Progenitor cell of endocrine pancreas (in vitro differentiated cells): ENCODE data around the gene MAPKAPK5. TPM values are rescaled to one million over a fixed set of nuclear protein-coding genes. Genes with fewer than 3 reads are reported as not detected.

Source experiments
- DNase-seq: peaks from one replicate; pipeline ENCODE4 v3.0.0; 2021; ENCODE audit warnings: low spot score; ENCODE audit not compliant: unreplicated experiment
- H3K27ac Mint-ChIP-seq: 2 replicates; pipeline ENCODE4 v1.8.0; 2021; ENCODE audit warnings: mild to moderate bottlenecking, moderate library complexity, mixed read lengths
- H3K27me3 Mint-ChIP-seq: 2 replicates; pipeline ENCODE4 v1.8.0; 2021; ENCODE audit warnings: mixed read lengths
- H3K36me3 Mint-ChIP-seq: 2 replicates; pipeline ENCODE4 v1.8.0; 2022; ENCODE audit warnings: mixed read lengths; ENCODE audit not compliant: insufficient read depth
- H3K4me1 Mint-ChIP-seq: 2 replicates; pipeline ENCODE4 v1.8.0; 2021; ENCODE audit warnings: low read depth, mixed read lengths
- H3K4me3 Mint-ChIP-seq: 2 replicates; pipeline ENCODE4 v1.8.0; 2021; ENCODE audit warnings: low read depth, mild to moderate bottlenecking, moderate library complexity, mixed read lengths
- H3K9me3 Mint-ChIP-seq: 2 replicates; pipeline ENCODE4 v1.8.0; 2021; ENCODE audit warnings: low read depth, mixed read lengths
- CTCF ChIP-seq: fragments of 200-600 bp; sonication (generic); IDR thresholded peaks from one replicate; pipeline ENCODE4 v1.5.0; 2021; ENCODE audit warnings: antibody characterized with exemption, mild to moderate bottlenecking; ENCODE audit not compliant: unreplicated experiment
- total RNA-seq: library from RNA; stranded (reverse); gene quantifications from 2 replicates; pipeline ENCODE4 v1.2.1, GENCODE V29; 2021

Gene MAPKAPK5
- total RNA-seq, 1 donor from 2014 or later: 71.5 TPM

DNA sequence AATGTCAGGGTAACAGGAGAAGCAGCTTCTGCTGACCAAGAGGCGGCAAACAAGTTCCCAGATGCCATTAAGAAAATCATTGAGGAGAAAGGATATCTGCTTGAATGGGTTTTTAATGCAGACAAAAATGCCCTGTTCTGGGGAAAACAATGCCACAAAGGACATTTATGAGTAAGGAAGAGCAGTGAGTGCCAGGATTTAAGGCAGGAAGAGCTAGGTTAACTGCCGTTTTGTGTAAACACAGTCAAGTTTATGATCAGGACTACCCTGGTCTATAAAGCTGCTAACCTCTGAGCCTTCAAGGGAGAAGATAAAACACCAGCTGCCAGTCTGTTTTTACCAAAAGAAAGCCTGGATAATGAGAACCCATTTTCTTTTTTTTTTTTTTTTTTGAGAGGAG lies 8.5 kb downstream of the MAPKAPK5 start:
- Mint-ChIP-seq H3K4me1 (no peaks in the 10 kb centered on the region), H3K36me3 (peaks cover 11% of the 10 kb centered on the region), H3K27me3 (no peaks in the 10 kb centered on the region), H3K4me3 (no peak overlapping the region), H3K9me3 (peaks cover 4% of the 10 kb centered on the region), H3K27ac (no peak overlapping the region)
- no peak for TF ChIP-seq CTCF
- DNase-seq: no peak

DNA sequence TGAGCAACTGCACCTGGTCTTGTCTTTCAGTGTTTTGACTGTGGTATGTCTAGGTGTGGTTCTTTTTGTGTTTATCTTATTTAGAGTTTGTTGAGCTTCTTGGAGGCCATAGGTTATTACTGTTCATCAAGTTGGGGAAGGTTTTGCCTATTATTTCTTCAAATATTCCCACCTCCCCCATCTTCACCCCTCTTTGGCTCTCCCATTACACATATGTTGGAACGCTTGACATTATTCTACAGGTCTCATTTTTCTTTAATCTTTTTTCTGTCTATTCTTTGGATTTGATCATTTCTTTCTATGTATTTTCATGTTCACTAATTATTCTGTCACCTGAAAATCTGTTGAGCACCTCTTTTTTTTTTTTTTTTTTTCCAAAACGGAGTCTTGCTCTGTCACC lies 16.2 kb downstream of the MAPKAPK5 start:
- H3K36me3 Mint-ChIP-seq: peaks cover 9% of the 10 kb centered on the region
- H3K9me3 Mint-ChIP-seq: peaks cover 4% of the 10 kb centered on the region
- DNase-seq: no peak
- TF ChIP-seq CTCF: no peak
- H3K27me3 Mint-ChIP-seq: no peaks in the 10 kb centered on the region
- no peak overlapping the region for H3K27ac Mint-ChIP-seq
- H3K4me1 Mint-ChIP-seq: no peaks in the 10 kb centered on the region
- H3K4me3 Mint-ChIP-seq: no peak overlapping the region

GRCh38 chr12:111858778-111859177 lies 16.8 kb downstream of the MAPKAPK5 start:
- Mint-ChIP-seq H3K4me1 (no peaks in the 10 kb centered on the region), H3K36me3 (peaks cover 10% of the 10 kb centered on the region), H3K27ac (no peak overlapping the region), H3K4me3 (no peak overlapping the region), H3K27me3 (no peaks in the 10 kb centered on the region), H3K9me3 (peaks cover 4% of the 10 kb centered on the region)
- no peak for TF ChIP-seq CTCF
- DNase-seq: no peak

DNA sequence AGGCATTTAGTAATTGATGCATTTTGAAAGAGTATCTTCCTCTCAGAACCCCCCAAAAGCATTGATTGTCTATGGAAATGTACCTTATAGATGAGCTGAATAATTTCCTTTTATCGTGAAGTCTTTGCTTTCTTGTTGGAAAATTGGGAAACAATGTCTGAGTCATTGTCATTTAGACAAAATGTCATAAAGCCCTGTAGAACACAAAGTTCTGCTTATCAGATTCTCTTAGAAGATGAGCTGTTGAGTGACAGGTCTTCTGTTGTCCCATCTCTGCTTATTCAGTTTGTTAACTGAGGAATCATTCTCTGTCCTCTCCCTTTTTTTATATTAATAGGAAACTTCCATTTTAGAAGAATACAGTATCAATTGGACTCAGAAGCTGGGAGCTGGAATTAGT lies 22.9 kb downstream of the MAPKAPK5 start:
- Mint-ChIP-seq H3K27me3 (no peaks in the 10 kb centered on the region), H3K4me1 (no peaks in the 10 kb centered on the region), H3K27ac (no peak overlapping the region), H3K4me3 (no peak overlapping the region), H3K9me3 (no peaks in the 10 kb centered on the region), H3K36me3 (peaks cover 14% of the 10 kb centered on the region)
- no peak for TF ChIP-seq CTCF
- no peak for DNase-seq

DNA sequence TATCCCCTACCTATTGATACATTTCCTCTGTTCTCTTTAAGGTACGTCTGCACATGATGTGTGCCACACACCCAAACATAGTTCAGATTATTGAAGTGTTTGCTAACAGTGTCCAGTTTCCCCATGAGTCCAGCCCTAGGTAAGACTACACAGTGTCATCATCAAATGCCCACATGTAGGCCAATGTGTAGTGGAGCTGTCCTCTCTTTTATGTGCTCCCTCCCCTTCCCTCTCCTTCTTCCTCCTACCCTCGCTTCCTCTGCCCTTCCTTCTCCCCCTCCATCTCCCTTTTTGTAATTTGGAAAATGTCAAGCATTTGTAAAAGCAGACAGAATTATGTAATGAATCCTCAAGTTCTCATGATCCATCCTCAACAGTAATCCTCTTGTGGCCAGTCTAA lies 25.5 kb downstream of the MAPKAPK5 start:
- H3K27ac Mint-ChIP-seq: no peak overlapping the region
- no peak for TF ChIP-seq CTCF
- H3K9me3 Mint-ChIP-seq: no peaks in the 10 kb centered on the region
- no peak overlapping the region for H3K4me3 Mint-ChIP-seq
- DNase-seq: no peak
- H3K27me3 Mint-ChIP-seq: no peaks in the 10 kb centered on the region
- peaks cover 29% of the 10 kb centered on the region for H3K36me3 Mint-ChIP-seq
- H3K4me1 Mint-ChIP-seq: no peaks in the 10 kb centered on the region
